ENCODE results near the gene HOXA6. TPM values are rescaled to one million over a fixed set of nuclear protein-coding genes. Genes with fewer than 3 reads are reported as not detected.

Gene HOXA6
- polyA plus RNA-seq, 3 donors, result not detected

- Histone ChIP-seq H3K27ac (ENCODE audit: low read depth in 1 of 2, low read length in 2 of 2) (no peak overlapping the region), H3K4me1 (ENCODE audit: control insufficient read depth in 1 of 2, insufficient read depth in 2 of 2, low read length in 2 of 2) (no peaks in the 10 kb centered on the region), H2AFZ (ENCODE audit: insufficient read depth, low read depth, low read length, poor library complexity, severe bottlenecking) (no peak overlapping the region), H3K4me3 (replicated peaks in 1 of 3; ENCODE audit: low read depth in 2 of 3, low read length in 3 of 3) (no peak overlapping the region), H3K36me3 (replicated peaks in 1 of 2; ENCODE audit: control insufficient read depth in 1 of 2, insufficient read depth in 2 of 2, low read length in 2 of 2) (no peaks in the 10 kb centered on the region), H3K4me2 (replicated peaks; ENCODE audit: extremely low read depth, low read length, poor library complexity, severe bottlenecking) (no peak overlapping the region), H4K20me1 (ENCODE audit: insufficient read depth, low read length) (no peaks in the 10 kb centered on the region), H3K9me3 (replicated peaks in 1 of 2; ENCODE audit: control insufficient read depth in 1 of 2, insufficient read depth in 1 of 2, low read length in 2 of 2) (no peaks in the 10 kb centered on the region), H3K79me2 (ENCODE audit: insufficient read depth, low read length) (no peaks in the 10 kb centered on the region), H3K9ac (ENCODE audit: insufficient read depth, low read length, poor library complexity, severe bottlenecking) (no peak overlapping the region), H3K27me3 (ENCODE audit: control insufficient read depth in 2 of 2, insufficient read depth in 2 of 2, low read length in 2 of 2) (no peaks in the 10 kb centered on the region)
- DNase-seq, result no peak
- no peak for TF ChIP-seq CTCF (IDR thresholded peaks at IDR 0.05)
- Mint-ChIP-seq H3K9me3 (peaks cover 0 to 6% (median 0%) of the 10 kb centered on the region in 7 donors), H3K27ac (no peak overlapping the region), H3K4me1 (peaks cover 5% of the 10 kb centered on the region), H3K27me3 (ENCODE audit: low read depth in 3 of 3) (peaks cover 2 to 5% (median 3%) of the 10 kb centered on the region in 3 donors), H3K4me3 (no peak overlapping the region), H3K36me3 (no peaks in the 10 kb centered on the region)
- 89% methylated on average over 14 of the region's 19 CpGs for WGBS (ENCODE audit: insufficient coverage)
- intact Hi-C loops (cut with micrococcal nuclease), result no loop called here
Measured at GRCh38 chr7:27117887-27118491, 29.6 kb downstream of the HOXA6 start.

DNA sequence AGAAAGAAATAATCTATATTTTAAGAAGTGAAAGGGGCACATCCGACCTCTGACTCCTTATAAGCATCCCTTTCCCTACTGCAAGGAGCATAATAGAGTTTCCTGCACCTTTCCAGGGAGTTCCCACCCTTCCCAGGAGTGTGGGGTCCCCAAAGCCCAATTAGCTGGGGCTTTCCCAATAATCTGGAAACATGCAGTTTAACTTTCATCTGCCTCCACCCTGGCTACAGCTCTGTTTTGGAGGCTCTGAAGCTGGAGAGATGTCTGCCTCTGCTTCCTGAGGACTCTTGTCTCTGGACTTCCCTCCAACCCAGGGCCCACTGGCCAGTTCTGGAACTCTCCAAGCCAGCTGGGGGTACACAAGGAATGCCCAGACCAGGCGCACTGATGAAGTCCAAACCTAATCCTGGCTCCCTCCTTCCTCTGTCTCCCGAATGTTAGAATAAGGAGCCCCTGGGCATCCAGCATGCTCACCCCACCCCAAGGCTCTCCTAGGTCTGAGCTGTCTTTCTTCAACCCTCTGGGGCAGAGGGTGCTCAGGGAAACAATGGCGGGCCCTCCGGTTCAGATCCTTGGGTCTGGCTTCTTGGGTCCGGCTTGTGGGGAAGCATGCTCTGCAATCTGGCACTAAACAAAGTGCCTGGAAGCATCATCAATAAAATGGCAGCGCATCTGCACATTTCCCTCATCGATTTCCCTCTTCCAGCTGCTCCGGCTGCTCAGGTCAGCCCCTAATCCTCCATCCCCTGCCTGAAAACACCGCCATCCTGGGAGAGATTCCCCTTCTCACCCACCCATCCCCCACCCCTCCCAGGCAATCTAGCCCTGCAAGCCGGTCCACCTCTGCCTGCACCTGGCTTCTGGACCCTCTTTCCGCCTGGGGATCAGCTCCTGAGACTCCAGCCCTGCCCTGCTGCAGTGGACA lies 30.4 kb downstream of the HOXA6 start:
- peaks cover 0 to 4% (median 0%) of the 10 kb centered on the region in 7 donors for H3K9me3 Mint-ChIP-seq
- 99% methylated on average over 10 of the region's 12 CpGs for WGBS (ENCODE audit: insufficient coverage)
- Histone ChIP-seq H3K4me3 (replicated peaks in 1 of 3; ENCODE audit: low read depth in 2 of 3, low read length in 3 of 3) (no peak overlapping the region), H3K27ac (ENCODE audit: low read depth in 1 of 2, low read length in 2 of 2) (no peak overlapping the region), H3K9me3 (replicated peaks in 1 of 2; ENCODE audit: control insufficient read depth in 1 of 2, insufficient read depth in 1 of 2, low read length in 2 of 2) (no peaks in the 10 kb centered on the region), H3K79me2 (ENCODE audit: insufficient read depth, low read length) (no peaks in the 10 kb centered on the region), H3K4me1 (ENCODE audit: control insufficient read depth in 1 of 2, insufficient read depth in 2 of 2, low read length in 2 of 2) (no peaks in the 10 kb centered on the region), H3K9ac (ENCODE audit: insufficient read depth, low read length, poor library complexity, severe bottlenecking) (no peak overlapping the region), H3K27me3 (ENCODE audit: control insufficient read depth in 2 of 2, insufficient read depth in 2 of 2, low read length in 2 of 2) (no peaks in the 10 kb centered on the region), H3K36me3 (replicated peaks in 1 of 2; ENCODE audit: control insufficient read depth in 1 of 2, insufficient read depth in 2 of 2, low read length in 2 of 2) (no peaks in the 10 kb centered on the region), H4K20me1 (ENCODE audit: insufficient read depth, low read length) (no peaks in the 10 kb centered on the region), H2AFZ (ENCODE audit: insufficient read depth, low read depth, low read length, poor library complexity, severe bottlenecking) (no peak overlapping the region), H3K4me2 (replicated peaks; ENCODE audit: extremely low read depth, low read length, poor library complexity, severe bottlenecking) (no peak overlapping the region)
- no peak overlapping the region for H3K27ac Mint-ChIP-seq
- H3K36me3 Mint-ChIP-seq, result no peaks in the 10 kb centered on the region
- no peak for DNase-seq
- peaks cover 2 to 5% (median 3%) of the 10 kb centered on the region in 3 donors for H3K27me3 Mint-ChIP-seq (ENCODE audit: low read depth in 3 of 3)
- peaks cover 2% of the 10 kb centered on the region for H3K4me1 Mint-ChIP-seq
- TF ChIP-seq CTCF (IDR thresholded peaks at IDR 0.05), result no peak
- no peak overlapping the region for H3K4me3 Mint-ChIP-seq
- intact Hi-C loops (cut with micrococcal nuclease), result no loop called here

Data from CD14-positive monocyte (primary cell).